K562 (cell line): ENCODE results near the gene LZTS3. TPM values are rescaled to one million over a fixed set of nuclear protein-coding genes. Genes with fewer than 3 reads are reported as not detected.

Experiments used
- ARID4B ChIP-seq: sonication (generic); formaldehyde crosslinking; IDR thresholded peaks from 2 replicates; pipeline ENCODE4 v1.8.0; 2022; ENCODE audit warnings: mild to moderate bottlenecking, missing genetic modification reagents
- C11orf30 ChIP-seq: fragments of 450-650 bp; IDR thresholded peaks from 2 replicates; pipeline ENCODE4 v1.6.1; 2016; ENCODE audit warnings: low read depth, mild to moderate bottlenecking
- CREB3L1 ChIP-seq: fragments of 450-650 bp; IDR thresholded peaks from 2 replicates; pipeline ENCODE4 v1.6.1; 2014; ENCODE audit warnings: low read depth, mild to moderate bottlenecking, moderate library complexity, borderline replicate concordance
- E4F1 ChIP-seq: fragments of 250-450 bp; sonication (Bioruptor Pico); IDR thresholded peaks from 2 replicates; pipeline ENCODE4 v1.5.0; 2021; ENCODE audit warnings: mild to moderate bottlenecking, borderline replicate concordance
- ESRRA ChIP-seq: fragments of 450-650 bp; IDR thresholded peaks from 2 replicates; pipeline ENCODE4 v1.6.1; 2014; ENCODE audit warnings: low read depth, mild to moderate bottlenecking, moderate library complexity, borderline replicate concordance
- FOXJ2 ChIP-seq: fragments of 200-800 bp; sonication (Bioruptor generic); IDR thresholded peaks from 2 replicates; pipeline ENCODE4 v1.6.1; 2016; ENCODE audit warnings: missing genetic modification characterization, missing compliant biosample characterization
- IFI16 ChIP-seq: fragments of 250-450 bp; sonication (Bioruptor Pico); IDR thresholded peaks from 2 replicates; pipeline ENCODE4 v2.1.2; 2022; ENCODE audit warnings: mild to moderate bottlenecking, inconsistent platforms
- KLF1 ChIP-seq: fragments of 450-650 bp; IDR thresholded peaks from 2 replicates; pipeline ENCODE4 v1.6.1; 2016; ENCODE audit warnings: missing genetic modification characterization, missing compliant biosample characterization
- KLF13 ChIP-seq: fragments of 450-650 bp; IDR thresholded peaks from 2 replicates; pipeline ENCODE4 v1.6.1; 2016; ENCODE audit warnings: missing genetic modification characterization, low read depth, mild to moderate bottlenecking, missing compliant biosample characterization, moderate library complexity, borderline replicate concordance
- MBD1 ChIP-seq: fragments of 250-450 bp; sonication (Bioruptor Pico); IDR thresholded peaks from 2 replicates; pipeline ENCODE4 v1.8.0; 2022; ENCODE audit warnings: inconsistent platforms
- SNRNP70 ChIP-seq: fragments of 200-400 bp; formaldehyde crosslinking; optimal IDR thresholded peaks from 2 replicates; pipeline ENCODE3; 2017; ENCODE audit warnings: low read depth, low read length
- SUPT5H ChIP-seq: fragments of 450-650 bp; IDR thresholded peaks from 2 replicates; pipeline ENCODE4 v1.6.1; 2016
- TAF7 ChIP-seq: fragments of 450-650 bp; IDR thresholded peaks from 2 replicates; pipeline ENCODE4 v1.6.1; 2016; ENCODE audit warnings: missing genetic modification characterization, missing compliant biosample characterization
- TCF7L2 ChIP-seq: fragments of 150-350 bp; IDR thresholded peaks from 2 replicates; pipeline ENCODE4 v1.6.1; 2016; ENCODE audit warnings: low read depth, mild to moderate bottlenecking, low read length, moderate library complexity
- TGIF2 ChIP-seq: sonication (generic); formaldehyde crosslinking; IDR thresholded peaks from 2 replicates; pipeline ENCODE4 v1.8.1; 2022; ENCODE audit warnings: mild to moderate bottlenecking, missing genetic modification reagents, moderate library complexity
- THAP7 ChIP-seq: fragments of 250-450 bp; sonication (Bioruptor Pico); IDR thresholded peaks from 2 replicates; pipeline ENCODE4 v1.5.0; 2021
- ZNF444 ChIP-seq: fragments of 250-450 bp; sonication (Bioruptor Pico); IDR thresholded peaks from 2 replicates; pipeline ENCODE4 v1.4.0; 2020; ENCODE audit warnings: mild to moderate bottlenecking, moderate library complexity
- polyA plus RNA-seq, 8 experiments: library from polyadenylated mRNA; depleted of rRNA in 4 of 8; stranded (reverse) in 5 of 8; unstranded in 3 of 8; fragments of >200 nt; fragmentation: Nextera tagmentation in 2 of 8; fragmentation: Illumina TruSeq in 1 of 8; extraction: Ambion mirVana in 2 of 8; extraction: Trizol in 1 of 8; gene quantifications; 2 replicates each; pipeline versions ENCODE4 v1.2.1 to v1.2.3, GENCODE V29; 2011 to 2014; ENCODE audit warnings: inconsistent platforms in 1 of 8, missing spikeins in 1 of 8
- total RNA-seq, 7 experiments: library from RNA; depleted of rRNA in 6 of 7; stranded (reverse); fragments of >200 nt in 6 of 7; fragmentation: Illumina TruSeq in 2 of 7; extraction: Trizol in 2 of 7; gene quantifications; 2 replicates each; pipeline versions ENCODE4 v1.2.1 to v1.2.3, GENCODE V29; 2011 to 2021; ENCODE audit warnings: low replicate concordance in 1 of 7

LZTS3 gene
- total and polyA plus RNA-seq, 9 of the 15 experiments (the other 6 are each of a cell fraction or from before 2014, with no cell fraction given) = 0.07 to 2.9 (median 2.0) TPM

GRCh38 chr20:3204124-3204794 is 30.9 kb upstream of the LZTS3 start, which contains the start of gene DDRGK1 (continued):
- TF ChIP-seq ZNF444 (CRISPR knock-in tag) (no peak), C11orf30 (no peak), E4F1 (CRISPR knock-in tag) (no peak), TCF7L2 (no peak), SUPT5H (peak; percentile 76), ARID4B (0 out of 2 replicates have a peak, but pooled peaks have one; percentile 63), KLF13 (tag) (no peak), TGIF2 (CRISPR knock-in tag) (no peak), MBD1 (CRISPR knock-in tag) (no peak), KLF1 (tag) (no peak), CREB3L1 (peak; percentile 41; the same call in 1 of the 2 replicates), IFI16 (CRISPR knock-in tag) (no peak), THAP7 (CRISPR knock-in tag) (no peak), SNRNP70 (no peak), FOXJ2 (no peak), TAF7 (tag) (no peak), ESRRA (no peak)
